Stomach (tissue), 4 donors: Measurements from ENCODE around the gene HAO2.

Source experiments
- EP300 ChIP-seq: sonication (generic); formaldehyde crosslinking; IDR thresholded peaks from one replicate; pipeline ENCODE4 v1.6.1; 2017; ENCODE audit warnings: antibody characterized with exemption
- POLR2A ChIP-seq, 4 donors: fragments of 450-650 bp; IDR thresholded peaks; one replicate each; pipeline ENCODE4 v1.6.1; 2016; ENCODE audit warnings: antibody characterized with exemption in 4 of 4, control low read depth in 2 of 4, mild to moderate bottlenecking in 1 of 4, moderate library complexity in 1 of 4
- POLR2AphosphoS5 ChIP-seq, 3 donors: sonication (generic); formaldehyde crosslinking; IDR thresholded peaks; one replicate each; pipeline ENCODE4 v1.6.1; 2016; ENCODE audit warnings: antibody characterized with exemption in 3 of 3
- TF ChIP-seq, protein P1 (sequence below), 7 experiments: fragments of 450-650 bp in 4 of 7; fragments of 200-600 bp in 3 of 7; sonication (generic) in 3 of 7; IDR thresholded peaks; one replicate each; pipeline ENCODE4 v1.5.1; 2016 to 2019; ENCODE audit warnings: antibody characterized with exemption in 7 of 7, control low read depth in 2 of 7, mild to moderate bottlenecking in 1 of 7

DNA sequence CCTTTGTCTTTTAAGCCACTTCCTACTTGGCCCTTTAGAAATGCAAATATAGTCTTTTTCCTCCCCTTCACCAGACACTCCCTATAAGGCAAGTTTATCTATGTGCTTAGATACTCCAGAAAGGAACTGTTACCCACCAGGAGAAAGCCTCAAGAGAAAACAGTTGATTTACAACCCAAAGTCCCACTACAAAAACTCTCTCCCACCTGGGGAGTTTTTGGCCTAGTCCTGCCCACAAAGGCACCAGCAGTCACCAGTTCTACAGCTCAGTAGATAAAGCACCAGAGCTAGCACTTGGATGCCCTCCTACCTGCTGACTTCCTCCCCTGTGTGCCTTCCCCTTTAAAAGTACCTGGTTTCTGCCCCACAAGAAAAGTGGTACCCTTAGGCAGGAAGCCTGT, 27.7 kb upstream of the HAO2 start:
- TF ChIP-seq, protein P1, sequence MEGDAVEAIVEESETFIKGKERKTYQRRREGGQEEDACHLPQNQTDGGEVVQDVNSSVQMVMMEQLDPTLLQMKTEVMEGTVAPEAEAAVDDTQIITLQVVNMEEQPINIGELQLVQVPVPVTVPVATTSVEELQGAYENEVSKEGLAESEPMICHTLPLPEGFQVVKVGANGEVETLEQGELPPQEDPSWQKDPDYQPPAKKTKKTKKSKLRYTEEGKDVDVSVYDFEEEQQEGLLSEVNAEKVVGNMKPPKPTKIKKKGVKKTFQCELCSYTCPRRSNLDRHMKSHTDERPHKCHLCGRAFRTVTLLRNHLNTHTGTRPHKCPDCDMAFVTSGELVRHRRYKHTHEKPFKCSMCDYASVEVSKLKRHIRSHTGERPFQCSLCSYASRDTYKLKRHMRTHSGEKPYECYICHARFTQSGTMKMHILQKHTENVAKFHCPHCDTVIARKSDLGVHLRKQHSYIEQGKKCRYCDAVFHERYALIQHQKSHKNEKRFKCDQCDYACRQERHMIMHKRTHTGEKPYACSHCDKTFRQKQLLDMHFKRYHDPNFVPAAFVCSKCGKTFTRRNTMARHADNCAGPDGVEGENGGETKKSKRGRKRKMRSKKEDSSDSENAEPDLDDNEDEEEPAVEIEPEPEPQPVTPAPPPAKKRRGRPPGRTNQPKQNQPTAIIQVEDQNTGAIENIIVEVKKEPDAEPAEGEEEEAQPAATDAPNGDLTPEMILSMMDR (IDR thresholded peaks at IDR 0.05), result no peak
- TF ChIP-seq POLR2AphosphoS5 (IDR thresholded peaks at IDR 0.05) (no peak), EP300 (no peak), POLR2A (IDR thresholded peaks at IDR 0.05) (no peak)
